ENCODE measurements around the gene TMEM234. TPM values are rescaled to one million over a fixed set of nuclear protein-coding genes. Genes with fewer than 3 reads are reported as not detected.

TMEM234 gene
- total and polyA plus RNA-seq, 2 of the 13 experiments (the other 11 are each of a cell fraction or from before 2014, with no cell fraction given): 6.1 to 9.0 TPM

DNA sequence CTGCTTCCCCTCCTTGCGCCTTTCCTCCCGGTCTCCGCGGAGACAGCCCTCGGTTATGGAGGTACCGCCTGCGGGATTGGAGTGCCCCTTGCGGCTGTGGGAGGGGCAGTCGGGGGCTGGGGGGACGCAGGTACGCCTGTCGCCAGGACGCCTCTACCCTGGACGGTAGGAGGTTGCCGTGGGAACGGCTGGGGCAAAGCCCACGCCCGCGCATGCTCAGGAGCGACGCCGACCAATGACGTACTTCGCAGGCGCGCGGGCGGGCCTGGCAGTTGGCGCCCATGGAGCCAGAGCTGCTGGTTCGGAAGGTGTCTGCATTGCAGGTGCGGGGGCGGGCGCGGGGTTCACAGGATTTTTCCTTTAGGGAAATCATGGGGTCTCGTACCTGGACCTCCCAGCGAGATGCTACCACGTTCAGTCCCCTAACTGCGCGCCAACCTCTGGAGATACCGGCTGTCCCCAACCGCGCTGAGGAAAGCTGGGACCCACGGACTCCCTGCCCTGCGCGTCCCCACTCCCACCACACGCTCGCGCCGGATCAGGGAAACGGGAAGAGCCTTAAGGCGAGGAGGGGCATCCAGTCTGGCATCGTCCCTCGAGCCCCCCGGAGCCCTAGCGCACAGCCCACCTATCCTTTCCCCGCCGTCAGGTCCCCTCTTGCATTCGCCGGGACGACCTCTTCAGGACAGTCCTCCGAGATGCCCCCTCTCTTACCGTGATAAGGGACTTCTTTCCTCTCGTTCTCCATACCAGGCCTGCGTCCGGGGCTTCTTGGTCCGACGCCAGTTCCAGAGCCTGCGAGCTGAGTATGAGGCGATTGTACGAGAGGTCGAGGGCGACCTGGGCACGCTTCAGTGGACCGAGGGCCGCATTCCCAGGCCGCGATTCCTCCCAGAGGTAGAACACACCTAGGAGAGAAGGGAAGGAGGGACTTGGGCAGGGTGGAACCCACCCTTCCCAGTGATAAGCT is 16.5 kb downstream of the TMEM234 start, which contains the start of gene IQCC (continued):
- peak; percentile 94 for TF ChIP-seq ARID4A (CRISPR knock-in tag; IDR thresholded peaks at IDR 0.05; ENCODE audit: borderline replicate concordance)
- TF ChIP-seq NR2F6 (IDR thresholded peaks at IDR 0.05): no peak
- no peak for TF ChIP-seq NR2F6 (CRISPR knock-in tag; IDR thresholded peaks at IDR 0.05)
- TF ChIP-seq CENPT (CRISPR knock-in tag; IDR thresholded peaks at IDR 0.05; ENCODE audit: low read depth): no peak; the same call in 1 of the 2 replicates
- TF ChIP-seq ZGPAT (CRISPR knock-in tag; IDR thresholded peaks at IDR 0.05): peak; percentile 63; the same call in 1 of the 2 replicates
- TF ChIP-seq RCOR2 (CRISPR knock-in tag; IDR thresholded peaks at IDR 0.05): no peak
- peak; percentile 50 for TF ChIP-seq TBX2 (CRISPR knock-in tag; IDR thresholded peaks at IDR 0.05; ENCODE audit: borderline replicate concordance)
- TF ChIP-seq ATF1 (CRISPR knock-in tag; IDR thresholded peaks at IDR 0.05): peak; percentile 88
- TF ChIP-seq TEAD3 (CRISPR knock-in tag; optimal IDR thresholded peaks at IDR 0.05; ENCODE audit: borderline replicate concordance): peak; percentile 53
- no peak for TF ChIP-seq KAT2B (IDR thresholded peaks at IDR 0.05; ENCODE audit: borderline replicate concordance, low read depth, low read length)
- no peak; the same call in 1 of the 2 replicates for TF ChIP-seq MTA1 (CRISPR knock-in tag; IDR thresholded peaks at IDR 0.05; ENCODE audit: borderline replicate concordance)
- TF ChIP-seq U2AF2 (IDR thresholded peaks at IDR 0.05; ENCODE audit: low read depth, low read length): 0 out of 2 replicates have a peak, but pooled peaks have one; percentile 87
- no peak for TF ChIP-seq ZNF20 (CRISPR knock-in tag; IDR thresholded peaks at IDR 0.05)
- TF ChIP-seq ZNF513 (CRISPR knock-in tag; conservative IDR thresholded peaks at IDR 0.05): no peak
- TF ChIP-seq, protein P1, sequence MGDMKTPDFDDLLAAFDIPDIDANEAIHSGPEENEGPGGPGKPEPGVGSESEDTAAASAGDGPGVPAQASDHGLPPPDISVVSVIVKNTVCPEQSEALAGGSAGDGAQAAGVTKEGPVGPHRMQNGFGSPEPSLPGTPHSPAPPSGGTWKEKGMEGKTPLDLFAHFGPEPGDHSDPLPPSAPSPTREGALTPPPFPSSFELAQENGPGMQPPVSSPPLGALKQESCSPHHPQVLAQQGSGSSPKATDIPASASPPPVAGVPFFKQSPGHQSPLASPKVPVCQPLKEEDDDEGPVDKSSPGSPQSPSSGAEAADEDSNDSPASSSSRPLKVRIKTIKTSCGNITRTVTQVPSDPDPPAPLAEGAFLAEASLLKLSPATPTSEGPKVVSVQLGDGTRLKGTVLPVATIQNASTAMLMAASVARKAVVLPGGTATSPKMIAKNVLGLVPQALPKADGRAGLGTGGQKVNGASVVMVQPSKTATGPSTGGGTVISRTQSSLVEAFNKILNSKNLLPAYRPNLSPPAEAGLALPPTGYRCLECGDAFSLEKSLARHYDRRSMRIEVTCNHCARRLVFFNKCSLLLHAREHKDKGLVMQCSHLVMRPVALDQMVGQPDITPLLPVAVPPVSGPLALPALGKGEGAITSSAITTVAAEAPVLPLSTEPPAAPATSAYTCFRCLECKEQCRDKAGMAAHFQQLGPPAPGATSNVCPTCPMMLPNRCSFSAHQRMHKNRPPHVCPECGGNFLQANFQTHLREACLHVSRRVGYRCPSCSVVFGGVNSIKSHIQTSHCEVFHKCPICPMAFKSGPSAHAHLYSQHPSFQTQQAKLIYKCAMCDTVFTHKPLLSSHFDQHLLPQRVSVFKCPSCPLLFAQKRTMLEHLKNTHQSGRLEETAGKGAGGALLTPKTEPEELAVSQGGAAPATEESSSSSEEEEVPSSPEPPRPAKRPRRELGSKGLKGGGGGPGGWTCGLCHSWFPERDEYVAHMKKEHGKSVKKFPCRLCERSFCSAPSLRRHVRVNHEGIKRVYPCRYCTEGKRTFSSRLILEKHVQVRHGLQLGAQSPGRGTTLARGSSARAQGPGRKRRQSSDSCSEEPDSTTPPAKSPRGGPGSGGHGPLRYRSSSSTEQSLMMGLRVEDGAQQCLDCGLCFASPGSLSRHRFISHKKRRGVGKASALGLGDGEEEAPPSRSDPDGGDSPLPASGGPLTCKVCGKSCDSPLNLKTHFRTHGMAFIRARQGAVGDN (CRISPR knock-in tag; IDR thresholded peaks at IDR 0.05): peak; percentile 87
- TF ChIP-seq LCORL (IDR thresholded peaks at IDR 0.05): no peak
- peak; percentile 45; the same call in 1 of the 2 replicates for TF ChIP-seq LCORL (CRISPR knock-in tag; IDR thresholded peaks at IDR 0.05)
